ENCODE measurements around the gene RSPH6A. TPM values are rescaled to one million over a fixed set of nuclear protein-coding genes. Genes with fewer than 3 reads are reported as not detected.

The RSPH6A gene
- total and polyA plus RNA-seq, 10 donors, result 0.13 to 0.41 (median 0.26) TPM; not detected in 6

- intact Hi-C loops (cut with DNase I; ENCODE audit: low total_unique reads), result no loop called here
- WGBS, 5 donors, result 69 to 88% (median 79%) methylated on average over 26 of the region's 26 CpGs
- H3K9me3 ChIP-seq, result no peaks in the 10 kb centered on the region
- peaks cover 0 to 44% (median 28%) of the 10 kb centered on the region in 6 donors for H3K36me3 ChIP-seq
- TF ChIP-seq CTCF (IDR thresholded peaks at IDR 0.05 in 8 of 11, conservative IDR thresholded peaks at IDR 0.05 in 3 of 11), result no peak
- TF ChIP-seq POLR2A (IDR thresholded peaks at IDR 0.05), result no peak
- peak in 2 of 3 donors; percentile 11 to 22 for TF ChIP-seq POLR2AphosphoS5 (IDR thresholded peaks at IDR 0.05)
- peaks cover 0 to 97% (median 0%) of the 10 kb centered on the region in 7 donors for H3K27me3 ChIP-seq (replicated peaks in 1 of 7)
- H3K4me3 ChIP-seq, result no peak overlapping the region
- peak overlapping the region; percentile 27 to 71 (median 58) for H3K27ac ChIP-seq
- no peak for DNase-seq
- H3K4me1 ChIP-seq, result peaks cover 10 to 69% (median 52%) of the 10 kb centered on the region in 6 donors
Observed at GRCh38 chr19:45782820-45783785, 32.0 kb downstream of the RSPH6A start.

- WGBS, 5 donors, result 36 to 62% (median 59%) methylated on average over 6 to 18 of the region's 18 CpGs
- Histone ChIP-seq H3K4me1 (peaks cover 10 to 69% (median 52%) of the 10 kb centered on the region in 6 donors), H3K27me3 (replicated peaks in 1 of 7) (peaks cover 0 to 97% (median 0%) of the 10 kb centered on the region in 7 donors), H3K4me3 (peak within 1 kb of the TSS in 7 of 8 donors; percentile 13 to 54 (median 29)), H3K27ac (peak within 1 kb of the TSS; percentile 19 to 71 (median 58)), H3K9me3 (no peaks in the 10 kb centered on the region), H3K36me3 (peaks cover 0 to 44% (median 31%) of the 10 kb centered on the region in 6 donors)
- intact Hi-C loops (cut with DNase I; ENCODE audit: low total_unique reads), result no loop called here
- DNase-seq, result no peak
- TF ChIP-seq POLR2A (IDR thresholded peaks at IDR 0.05), result no peak
- peak in 2 of 3 donors; percentile 29 to 41 for TF ChIP-seq POLR2AphosphoS5 (IDR thresholded peaks at IDR 0.05)
- TF ChIP-seq CTCF (IDR thresholded peaks at IDR 0.05 in 8 of 11, conservative IDR thresholded peaks at IDR 0.05 in 3 of 11), result no peak
Observed at GRCh38 chr19:45782162-45782691, 32.9 kb downstream of the RSPH6A start, which contains the start of gene DMPK. Gene DMPK, minus strand, starts transcription at chr19:45782490. Its CDS starts 138 bp downstream, at chr19:45782352.

GRCh38 chr19:45781214-45782161 lies 33.6 kb downstream of the RSPH6A start:
- Histone ChIP-seq H3K27ac (peak overlapping the region in 5 of 8 donors; percentile 27 to 71 (median 59)), H3K9me3 (no peaks in the 10 kb centered on the region), H3K36me3 (peaks cover 0 to 44% (median 31%) of the 10 kb centered on the region in 6 donors), H3K4me1 (peaks cover 10 to 69% (median 52%) of the 10 kb centered on the region in 6 donors), H3K27me3 (replicated peaks in 1 of 7) (peaks cover 0 to 97% (median 0%) of the 10 kb centered on the region in 7 donors), H3K4me3 (peak overlapping the region in 7 of 8 donors; percentile 13 to 54 (median 29))
- TF ChIP-seq POLR2AphosphoS5 (IDR thresholded peaks at IDR 0.05) (peak in 1 of 3 donors; percentile 44), POLR2A (IDR thresholded peaks at IDR 0.05) (no peak)
- DNase-seq, result no peak
- intact Hi-C loops (cut with DNase I; ENCODE audit: low total_unique reads), result no loop called here
- WGBS, 5 donors, result 65 to 77% (median 70%) methylated on average over 12 to 17 of the region's 17 CpGs

Data from spleen (tissue), 11 donors.